ENCODE data around the gene PRB2.
A peak's percentile ranks its signal among the peaks of the same experiment; 100 is the strongest.
"Not testable (repeated sequence)": the region's sequence is repeated elsewhere in the genome, so short reads cannot be mapped to it uniquely, and the experiment has no call there.

PRB2 gene

GRCh38 chr12:11351736-11352135, 43.6 kb downstream of the PRB2 start:
- not testable (repeated sequence) for H3K27ac ChIP-seq (ENCODE audit: low read depth, low read length); H2BK15ac ChIP-seq (replicated peaks; ENCODE audit: low read depth); H3K4me3 ChIP-seq (ENCODE audit: low read length); H3K18ac ChIP-seq (ENCODE audit: low read length); H4K5ac ChIP-seq (ENCODE audit: low read length); H3K4me2 ChIP-seq (ENCODE audit: low read length); H3K27me3 ChIP-seq (ENCODE audit: insufficient read depth, low read length, poor library complexity); H3K56ac ChIP-seq (ENCODE audit: low read length); H3K36me3 ChIP-seq (ENCODE audit: control insufficient read depth, insufficient read depth, low read length); H3K4ac ChIP-seq (ENCODE audit: low read depth, low read length); H4K8ac ChIP-seq (ENCODE audit: low read depth, low read length); H3K79me1 ChIP-seq (ENCODE audit: low read length); H2BK5ac ChIP-seq (ENCODE audit: low read length); DNase-seq; H2BK120ac ChIP-seq (ENCODE audit: low read depth, low read length); H3K4me1 ChIP-seq (ENCODE audit: control insufficient read depth, low read depth, low read length); H3K79me2 ChIP-seq (ENCODE audit: control insufficient read depth, insufficient read depth, low read length); H3K9ac ChIP-seq (ENCODE audit: low read length); H3K23ac ChIP-seq (ENCODE audit: low read length); H2AK5ac ChIP-seq (ENCODE audit: low read length)
- no CpG with 5 or more reads among the region's 2 CpGs for WGBS (ENCODE audit: extremely low coverage, insufficient coverage, low lambda C conversion rate)

- no peak overlapping the region for H2AK5ac ChIP-seq (ENCODE audit: low read length)
- H3K27me3 ChIP-seq (ENCODE audit: insufficient read depth, low read length, poor library complexity) = no peaks in the 10 kb centered on the region
- H2BK15ac ChIP-seq (replicated peaks; ENCODE audit: low read depth) = no peak overlapping the region
- no peak for DNase-seq
- H3K79me2 ChIP-seq (ENCODE audit: control insufficient read depth, insufficient read depth, low read length) = no peaks in the 10 kb centered on the region
- H3K36me3 ChIP-seq (ENCODE audit: control insufficient read depth, insufficient read depth, low read length) = no peaks in the 10 kb centered on the region
- H4K8ac ChIP-seq (ENCODE audit: low read depth, low read length) = no peak overlapping the region
- no peak overlapping the region for H2BK120ac ChIP-seq (ENCODE audit: low read depth, low read length)
- no peak overlapping the region for H4K5ac ChIP-seq (ENCODE audit: low read length)
- H3K79me1 ChIP-seq (ENCODE audit: low read length) = no peaks in the 10 kb centered on the region
- H3K23ac ChIP-seq (ENCODE audit: low read length) = no peak overlapping the region
- no peak overlapping the region for H3K27ac ChIP-seq (ENCODE audit: low read depth, low read length)
- WGBS (ENCODE audit: extremely low coverage, insufficient coverage, low lambda C conversion rate) = no CpG with 5 or more reads among the region's 9 CpGs
- no peak overlapping the region for H3K4ac ChIP-seq (ENCODE audit: low read depth, low read length)
- H3K4me3 ChIP-seq (ENCODE audit: low read length) = no peak overlapping the region
- no peaks in the 10 kb centered on the region for H3K4me1 ChIP-seq (ENCODE audit: control insufficient read depth, low read depth, low read length)
- no peak overlapping the region for H3K56ac ChIP-seq (ENCODE audit: low read length)
- no peak overlapping the region for H3K9ac ChIP-seq (ENCODE audit: low read length)
- H3K4me2 ChIP-seq (ENCODE audit: low read length) = no peak overlapping the region
- no peak overlapping the region for H2BK5ac ChIP-seq (ENCODE audit: low read length)
- H3K18ac ChIP-seq (ENCODE audit: low read length) = no peak overlapping the region
These were observed 46.9 kb downstream of the PRB2 start for GRCh38 chr12:11348439-11348838.

DNA sequence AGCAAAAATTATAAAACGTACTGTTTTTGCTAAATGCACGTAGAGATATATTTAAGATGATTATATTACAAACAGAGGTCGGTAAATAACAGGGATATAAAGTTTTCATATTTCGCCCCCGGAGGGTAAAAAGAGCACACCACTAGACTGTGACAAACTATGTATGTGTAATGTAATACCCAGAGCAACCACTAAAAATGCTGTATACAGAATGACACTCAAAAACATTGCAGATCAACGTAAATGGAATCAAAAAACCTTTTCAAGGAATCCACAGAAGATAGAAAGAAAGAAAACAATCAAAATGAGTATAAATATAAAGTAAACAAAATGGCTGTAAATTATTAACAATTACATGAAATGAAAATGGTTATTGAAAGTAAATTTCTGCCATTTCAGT, 47.6 kb downstream of the PRB2 start:
- Histone ChIP-seq H2BK15ac (replicated peaks; ENCODE audit: low read depth) (no peak overlapping the region), H4K5ac (ENCODE audit: low read length) (no peak overlapping the region), H3K4me1 (ENCODE audit: control insufficient read depth, low read depth, low read length) (no peaks in the 10 kb centered on the region), H3K56ac (ENCODE audit: low read length) (no peak overlapping the region), H3K23ac (ENCODE audit: low read length) (no peak overlapping the region), H3K27ac (ENCODE audit: low read depth, low read length) (no peak overlapping the region), H2BK5ac (ENCODE audit: low read length) (no peak overlapping the region), H2BK120ac (ENCODE audit: low read depth, low read length) (no peak overlapping the region), H2AK5ac (ENCODE audit: low read length) (no peak overlapping the region), H3K4ac (ENCODE audit: low read depth, low read length) (no peak overlapping the region), H3K9ac (ENCODE audit: low read length) (no peak overlapping the region), H3K79me2 (ENCODE audit: control insufficient read depth, insufficient read depth, low read length) (no peaks in the 10 kb centered on the region), H3K79me1 (ENCODE audit: low read length) (no peaks in the 10 kb centered on the region), H3K27me3 (ENCODE audit: insufficient read depth, low read length, poor library complexity) (no peaks in the 10 kb centered on the region), H3K18ac (ENCODE audit: low read length) (no peak overlapping the region), H3K36me3 (ENCODE audit: control insufficient read depth, insufficient read depth, low read length) (no peaks in the 10 kb centered on the region), H4K8ac (ENCODE audit: low read depth, low read length) (no peak overlapping the region), H3K4me2 (ENCODE audit: low read length) (no peak overlapping the region), H3K4me3 (ENCODE audit: low read length) (no peak overlapping the region)
- no CpG with 5 or more reads among the region's 6 CpGs for WGBS (ENCODE audit: extremely low coverage, insufficient coverage, low lambda C conversion rate)
- DNase-seq = peak; percentile 3

GRCh38 chr12:11344500-11344899, 50.9 kb downstream of the PRB2 start:
- no peak overlapping the region for H4K5ac ChIP-seq (ENCODE audit: low read length)
- no peak overlapping the region for H2BK15ac ChIP-seq (replicated peaks; ENCODE audit: low read depth)
- no peak overlapping the region for H3K9ac ChIP-seq (ENCODE audit: low read length)
- H3K27ac ChIP-seq (ENCODE audit: low read depth, low read length) = no peak overlapping the region
- H3K4ac ChIP-seq (ENCODE audit: low read depth, low read length) = no peak overlapping the region
- no peak overlapping the region for H3K56ac ChIP-seq (ENCODE audit: low read length)
- no peak for DNase-seq
- H3K4me2 ChIP-seq (ENCODE audit: low read length) = no peak overlapping the region
- no peaks in the 10 kb centered on the region for H3K79me2 ChIP-seq (ENCODE audit: control insufficient read depth, insufficient read depth, low read length)
- H2BK5ac ChIP-seq (ENCODE audit: low read length) = no peak overlapping the region
- H3K23ac ChIP-seq (ENCODE audit: low read length) = no peak overlapping the region
- WGBS (ENCODE audit: extremely low coverage, insufficient coverage, low lambda C conversion rate) = no CpG with 5 or more reads among the region's 2 CpGs
- no peaks in the 10 kb centered on the region for H3K79me1 ChIP-seq (ENCODE audit: low read length)
- H3K36me3 ChIP-seq (ENCODE audit: control insufficient read depth, insufficient read depth, low read length) = no peaks in the 10 kb centered on the region
- H3K27me3 ChIP-seq (ENCODE audit: insufficient read depth, low read length, poor library complexity) = no peaks in the 10 kb centered on the region
- H3K4me3 ChIP-seq (ENCODE audit: low read length) = no peak overlapping the region
- H2AK5ac ChIP-seq (ENCODE audit: low read length) = no peak overlapping the region
- H4K8ac ChIP-seq (ENCODE audit: low read depth, low read length) = no peak overlapping the region
- H3K18ac ChIP-seq (ENCODE audit: low read length) = no peak overlapping the region
- H3K4me1 ChIP-seq (ENCODE audit: control insufficient read depth, low read depth, low read length) = no peaks in the 10 kb centered on the region
- H2BK120ac ChIP-seq (ENCODE audit: low read depth, low read length) = no peak overlapping the region
